ENCODE results near the gene GADD45G.

Gene GADD45G

DNA sequence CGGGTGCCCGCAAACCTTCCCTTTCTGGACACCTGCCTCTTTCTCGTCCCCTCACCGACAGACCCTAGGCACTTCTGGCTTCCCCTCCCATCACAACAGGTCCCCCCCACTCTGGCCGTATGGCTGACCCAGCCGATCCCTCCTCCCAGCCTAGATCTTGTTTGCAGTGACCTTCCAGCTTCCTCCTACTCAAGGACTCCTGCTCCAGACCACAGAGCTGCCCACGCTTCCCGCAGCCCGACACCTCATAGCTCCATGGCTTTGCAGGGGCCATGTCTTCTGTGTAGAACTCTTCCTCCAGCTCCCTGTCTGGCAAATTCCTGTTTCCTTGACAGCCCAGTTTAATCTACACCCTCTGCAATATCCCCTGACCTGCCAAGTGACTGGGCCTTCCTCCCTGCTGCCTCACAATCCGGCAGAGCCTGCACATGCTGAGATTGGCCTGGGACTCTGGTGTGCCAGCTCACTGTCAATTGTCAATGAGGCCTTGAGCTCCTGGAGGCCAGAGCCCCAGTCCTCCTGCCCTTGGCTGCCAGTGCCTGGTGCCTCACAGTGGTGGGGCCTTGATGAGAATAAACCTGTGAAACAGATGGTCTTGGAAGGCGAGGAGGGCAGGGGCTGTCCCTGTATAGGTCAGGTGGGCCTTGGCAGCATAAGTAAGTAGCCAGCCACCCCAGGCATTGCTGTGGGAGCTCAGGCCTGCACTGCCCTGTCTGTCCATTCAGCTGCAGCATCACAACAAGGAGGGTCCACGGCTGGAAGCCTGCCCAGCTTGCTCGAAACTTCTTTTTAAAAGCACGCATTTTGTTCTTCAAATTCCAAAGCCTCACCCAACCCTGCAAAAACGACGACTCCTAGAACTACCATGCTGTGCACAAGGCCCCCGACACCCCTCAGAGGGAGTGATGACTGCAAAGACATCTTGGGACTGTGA, 50.5 kb downstream of the GADD45G start:
- no peak for DNase-seq
